HG03521 (cell line): ENCODE results near the gene TRABD2B.

Experiments used
- ATAC-seq: cut with Tn5 transposase; IDR thresholded peaks from one replicate; pipeline ENCODE4 v1.9.1; 2021; ENCODE audit warnings: mild to moderate bottlenecking, moderate library complexity; ENCODE audit not compliant: unreplicated experiment

TRABD2B gene

GRCh38 chr1:47711848-47712492, 285.2 kb downstream of the TRABD2B start:
- ATAC-seq, result no peak

GRCh38 chr1:47711184-47711847, 285.9 kb downstream of the TRABD2B start:
- ATAC-seq, result no peak
